Naive thymus-derived CD8-positive, alpha-beta T cell (primary cell): Measurements from ENCODE around the gene CDKN2D. TPM values are rescaled to one million over a fixed set of nuclear protein-coding genes. Genes with fewer than 3 reads are reported as not detected.
"Not testable (repeated sequence)": the region's sequence is repeated elsewhere in the genome, so short reads cannot be mapped to it uniquely, and the experiment has no call there.

Source experiments
- ATAC-seq, 2 donors: fragments of 150-1000 bp; cut with Tn5 transposase in 1 of 2; sonication (Bioruptor Pico), chemical (Tn5 transposase) in 1 of 2; 1 replicate in 1 of 2; 2 replicates in 1 of 2; pipeline ENCODE4 v1.10.0; 2021; ENCODE audit warnings: mild to moderate bottlenecking in 2 of 2, moderate library complexity in 2 of 2
- POLR2A ChIA-PET: fragments of 350-600 bp; sonication (Branson Sonifier 250); formaldehyde crosslinking; loops from one replicate; lab custom pipeline; 2021; ENCODE audit warnings: antibody characterized with exemption; lab: Charles Lee
- DNase-seq, 10 donors: peaks; one replicate each; pipeline versions ENCODE4 v3.0.0 to v3.0.0-alpha.2; 2020 to 2022
- H3K27ac Mint-ChIP-seq, 10 donors: one replicate each; pipeline ENCODE4 v1.8.0; 2020 to 2022; ENCODE audit warnings: mild to moderate bottlenecking in 10 of 10, mixed read lengths in 10 of 10, moderate library complexity in 4 of 10, inconsistent platforms in 1 of 10
- H3K27me3 Mint-ChIP-seq, 5 donors: one replicate each; pipeline ENCODE4 v1.8.0; 2021 to 2022; ENCODE audit warnings: mixed read lengths in 5 of 5
- H3K36me3 Mint-ChIP-seq, 3 donors: one replicate each; pipeline ENCODE4 v1.8.0; 2020 to 2022; ENCODE audit warnings: mixed read lengths in 3 of 3, mild to moderate bottlenecking in 2 of 3, inconsistent platforms in 1 of 3
- H3K4me1 Mint-ChIP-seq, 4 donors: one replicate each; pipeline ENCODE4 v1.8.0; 2021 to 2022; ENCODE audit warnings: mixed read lengths in 4 of 4
- H3K4me3 Mint-ChIP-seq, 10 donors: one replicate each; pipeline ENCODE4 v1.8.0; 2020 to 2022; ENCODE audit warnings: mild to moderate bottlenecking in 10 of 10, mixed read lengths in 10 of 10, moderate library complexity in 6 of 10, inconsistent platforms in 1 of 10
- H3K9me3 Mint-ChIP-seq, 9 donors: one replicate each; pipeline ENCODE4 v1.8.0; 2020 to 2022; ENCODE audit warnings: mixed read lengths in 9 of 9, mild to moderate bottlenecking in 3 of 9, inconsistent platforms in 1 of 9, moderate library complexity in 1 of 9
- polyA plus RNA-seq, 3 donors: library from polyadenylated mRNA; unstranded; fragments of 300-500 nt; fragmentation: Illumina TruSeq; gene quantifications; one replicate each; pipeline ENCODE4 v1.2.3, GENCODE V29; 2021
- total RNA-seq, 8 experiments: library from RNA in 2 of 8; stranded (reverse) in 2 of 8; gene quantifications; one replicate each; pipeline ENCODE4 v1.2.3 and lab custom pipeline; 2021 to 2026

The CDKN2D gene
- total and polyA plus RNA-seq, 5 experiments from 2014 or later: 27.2 to 145 (median 81.6) TPM

DNA sequence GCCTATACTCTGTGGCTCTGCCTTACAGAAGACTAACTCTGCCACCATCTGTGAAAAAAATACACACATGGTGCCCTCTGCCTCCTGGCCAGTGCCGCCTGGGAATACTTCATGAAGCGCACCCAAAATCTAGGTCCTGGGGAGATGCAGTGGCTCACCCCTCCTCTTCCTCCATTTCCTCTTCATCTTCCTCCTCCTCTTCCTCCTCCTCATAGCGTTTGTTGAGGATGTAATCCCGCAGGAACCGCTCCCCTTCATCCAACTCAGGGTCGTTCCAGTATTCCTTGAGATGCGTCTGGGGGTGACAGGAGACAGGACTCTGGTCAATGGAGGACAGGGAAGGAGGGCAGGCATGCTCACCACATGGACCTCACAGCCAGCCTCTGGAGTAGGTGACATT, 8.6 kb downstream of the CDKN2D start:
- POLR2A ChIA-PET: interaction anchor here (0.5 kb wide), 1 partner anchor 35 kb away, joined by 4 read pairs; no protein-coding TSS in a partner anchor
- Mint-ChIP-seq H3K4me1 (peaks cover 16 to 55% (median 32%) of the 10 kb centered on the region in 4 donors), H3K27me3 (no peaks in the 10 kb centered on the region), H3K9me3 (no peaks in the 10 kb centered on the region), H3K4me3 (no peak overlapping the region), H3K36me3 (peaks cover 0 to 67% (median 7%) of the 10 kb centered on the region in 3 donors), H3K27ac (peak overlapping the region in 2 of 10 donors; percentile 29 to 57)
- DNase-seq: no peak
- ATAC-seq: no peak

DNA sequence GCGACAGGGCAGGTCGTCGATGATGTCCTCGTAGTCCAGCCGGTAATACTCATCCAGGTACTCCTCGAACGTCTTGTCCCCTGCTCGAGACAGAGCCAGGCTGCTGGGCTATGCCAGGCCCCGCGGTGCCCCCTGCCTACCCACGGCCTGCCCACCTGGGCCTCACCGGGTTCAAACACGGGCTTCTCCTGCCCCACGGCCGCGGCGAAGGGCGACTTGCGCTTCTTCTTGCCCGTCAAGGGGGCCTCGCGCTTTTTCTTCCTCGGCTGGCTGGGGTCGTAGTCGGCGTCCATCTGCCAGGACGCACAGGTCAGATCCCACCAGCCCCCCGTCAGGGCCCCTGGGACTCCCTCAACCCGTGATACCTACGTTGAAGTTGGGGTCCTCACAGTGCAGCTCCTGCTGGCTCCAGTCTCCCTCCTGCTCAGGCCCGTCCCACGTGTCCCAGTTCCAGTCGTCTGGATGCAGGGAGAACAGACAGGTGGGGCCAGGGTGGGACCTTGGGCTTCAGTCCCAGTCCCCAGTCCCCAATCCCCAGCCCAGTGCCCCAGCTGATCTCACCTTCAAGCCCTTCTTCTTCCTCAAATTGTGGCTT, 11.1 kb downstream of the CDKN2D start:
- POLR2A ChIA-PET: interaction anchor here (0.7 kb wide), 1 partner anchor 14 kb away, joined by 4 read pairs; no protein-coding TSS in a partner anchor
- Mint-ChIP-seq H3K27me3 (no peaks in the 10 kb centered on the region), H3K4me3 (peak overlapping the region in 1 of 10 donors; percentile 25), H3K9me3 (no peaks in the 10 kb centered on the region), H3K27ac (peak overlapping the region in 4 of 10 donors; percentile 48 to 81 (median 63)), H3K4me1 (peaks cover 18 to 65% (median 47%) of the 10 kb centered on the region in 4 donors), H3K36me3 (peaks cover 0 to 82% (median 7%) of the 10 kb centered on the region in 3 donors)
- no peak for ATAC-seq
- no peak for DNase-seq

DNA sequence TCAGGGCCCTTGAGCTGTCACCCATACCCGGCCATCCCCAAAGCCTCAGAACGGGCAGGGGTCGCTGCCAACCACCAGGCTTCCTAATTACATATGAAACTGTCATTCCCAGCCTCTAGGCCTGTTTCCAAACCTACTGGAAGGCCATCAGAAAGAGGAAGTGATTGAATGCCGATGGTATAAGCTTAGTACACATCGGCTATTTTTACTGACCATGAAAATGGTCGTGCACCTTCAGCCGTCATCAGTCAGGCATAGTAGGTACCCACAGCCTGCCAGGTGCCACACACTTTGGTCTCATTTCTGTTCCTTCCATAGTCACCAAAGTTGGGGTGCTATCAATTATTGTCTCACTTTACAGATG, 13.2 kb downstream of the CDKN2D start:
- peak overlapping the region in 3 of 10 donors; percentile 38 to 59 (median 43) for H3K4me3 Mint-ChIP-seq
- H3K4me1 Mint-ChIP-seq: peaks cover 18 to 66% (median 53%) of the 10 kb centered on the region in 4 donors
- H3K36me3 Mint-ChIP-seq: peaks cover 0 to 82% (median 5%) of the 10 kb centered on the region in 3 donors
- ATAC-seq (no peak), DNase-seq (no peak)
- H3K27ac Mint-ChIP-seq: peak overlapping the region in 9 of 10 donors; percentile 35 to 95 (median 83)
- POLR2A ChIA-PET: interaction anchor here (0.6 to 8.1 kb wide), 4 partner anchors 7 to 454 kb away, joined by 5 to 159 read pairs (median 33); partner anchors contain the start of genes ATG4D, CDKN2D and KRI1
- no peaks in the 10 kb centered on the region for H3K9me3 Mint-ChIP-seq
- H3K27me3 Mint-ChIP-seq: no peaks in the 10 kb centered on the region

- Mint-ChIP-seq H3K4me3 (peak overlapping the region in 8 of 10 donors; percentile 73 to 89 (median 80)), H3K36me3 (peaks cover 0 to 82% (median 2%) of the 10 kb centered on the region in 3 donors), H3K4me1 (peaks cover 18 to 68% (median 54%) of the 10 kb centered on the region in 4 donors), H3K27me3 (no peaks in the 10 kb centered on the region), H3K9me3 (peaks cover 0 to 2% (median 0%) of the 10 kb centered on the region in 9 donors), H3K27ac (peak overlapping the region; percentile 91 to 99 (median 95))
- no peak for DNase-seq
- POLR2A ChIA-PET: interaction anchor here (0.5 to 8.1 kb wide), 7 partner anchors 8 to 425 kb away, joined by 3 to 159 read pairs (median 6); partner anchors contain the start of genes ATG4D, CDKN2D and KRI1
- no peak for ATAC-seq
Measured at GRCh38 chr19:10554760-10555609, 13.8 kb downstream of the CDKN2D start.

DNA sequence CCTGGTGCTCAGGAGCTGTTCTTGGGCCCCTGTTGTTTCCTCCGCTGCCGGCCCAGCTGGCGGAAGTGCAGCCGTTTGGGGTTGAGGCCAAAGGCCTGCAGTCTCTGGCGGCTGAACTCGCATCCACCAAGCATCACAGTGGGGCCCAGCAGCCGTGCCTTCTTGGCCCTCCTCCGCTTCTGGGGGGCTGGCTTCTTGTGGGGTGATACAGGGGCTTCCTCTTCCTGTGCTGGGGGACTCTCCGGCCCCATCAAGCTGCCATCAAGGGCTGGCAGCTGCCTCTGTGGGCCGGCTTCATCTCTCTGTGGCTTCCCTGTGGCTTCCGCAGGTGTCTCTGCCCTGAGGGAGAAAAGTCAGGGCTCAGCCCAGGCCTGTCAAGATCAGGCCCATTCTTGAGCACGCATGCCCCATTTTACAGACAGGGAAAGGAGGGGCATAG, 14.8 kb downstream of the CDKN2D start:
- H3K4me3 Mint-ChIP-seq: peak overlapping the region; percentile 61 to 89 (median 80)
- H3K36me3 Mint-ChIP-seq: peaks cover 0 to 81% (median 6%) of the 10 kb centered on the region in 3 donors

DNA sequence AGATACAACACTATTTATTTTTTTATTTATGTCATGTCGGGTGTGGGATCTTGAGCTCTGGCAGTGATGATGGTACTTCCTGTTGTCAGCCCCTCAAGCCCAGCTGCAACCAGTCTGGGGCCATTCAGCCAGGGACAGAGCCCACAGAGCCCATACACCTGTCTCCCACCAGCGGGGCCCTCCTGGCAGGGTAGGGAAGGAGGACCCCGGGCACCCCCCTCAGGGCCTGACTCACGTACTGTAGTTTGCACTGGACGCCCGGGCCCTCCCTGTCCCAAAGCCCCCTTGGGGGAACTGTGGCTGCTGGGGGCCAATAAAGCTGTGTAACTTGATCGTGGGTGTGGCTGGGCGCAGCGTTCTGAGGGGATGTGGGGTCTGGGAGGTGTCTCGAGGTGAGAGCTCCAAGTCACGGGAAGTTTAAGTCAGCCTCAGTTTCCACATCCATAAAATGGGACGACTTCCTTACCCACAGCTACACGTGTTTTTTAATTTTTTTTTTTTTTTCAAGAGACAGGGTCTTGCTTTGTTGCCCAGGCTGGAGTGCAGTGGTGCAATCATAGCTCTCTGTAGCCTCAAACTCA, 15.6 kb downstream of the CDKN2D start:
- H3K36me3 Mint-ChIP-seq: peaks cover 0 to 78% (median 8%) of the 10 kb centered on the region in 3 donors
- H3K27me3 Mint-ChIP-seq: no peaks in the 10 kb centered on the region
- peak overlapping the region; percentile 91 to 99 (median 95) for H3K27ac Mint-ChIP-seq
- peaks cover 17 to 66% (median 54%) of the 10 kb centered on the region in 4 donors for H3K4me1 Mint-ChIP-seq
- H3K4me3 Mint-ChIP-seq: peak overlapping the region; percentile 61 to 89 (median 80)
- ATAC-seq: no peak
- peaks cover 0 to 2% (median 0%) of the 10 kb centered on the region in 9 donors for H3K9me3 Mint-ChIP-seq
- DNase-seq: peak in 4 of 10 donors; percentile 22 to 44 (median 28)
- POLR2A ChIA-PET: interaction anchor here (0.5 to 8.1 kb wide), 11 partner anchors 9 to 190 kb away, joined by 3 to 159 read pairs (median 5); partner anchors contain the start of genes ATG4D, CDKN2D, KRI1 and QTRT1

More for the DNA sequence above, 14.8 kb downstream of the CDKN2D start:
- peak; percentile 44 to 88 (median 76) for DNase-seq
- Mint-ChIP-seq H3K9me3 (peaks cover 0 to 2% (median 0%) of the 10 kb centered on the region in 9 donors), H3K27me3 (no peaks in the 10 kb centered on the region), H3K4me1 (peaks cover 18 to 70% (median 55%) of the 10 kb centered on the region in 4 donors), H3K27ac (peak overlapping the region; percentile 91 to 99 (median 95))
- peak; percentile 90 to 92 for ATAC-seq
- POLR2A ChIA-PET: interaction anchor here (0.8 to 8.1 kb wide), 7 partner anchors 9 to 147 kb away, joined by 3 to 159 read pairs (median 9); partner anchors contain the start of genes ATG4D, CDKN2D, KRI1 and QTRT1

DNA sequence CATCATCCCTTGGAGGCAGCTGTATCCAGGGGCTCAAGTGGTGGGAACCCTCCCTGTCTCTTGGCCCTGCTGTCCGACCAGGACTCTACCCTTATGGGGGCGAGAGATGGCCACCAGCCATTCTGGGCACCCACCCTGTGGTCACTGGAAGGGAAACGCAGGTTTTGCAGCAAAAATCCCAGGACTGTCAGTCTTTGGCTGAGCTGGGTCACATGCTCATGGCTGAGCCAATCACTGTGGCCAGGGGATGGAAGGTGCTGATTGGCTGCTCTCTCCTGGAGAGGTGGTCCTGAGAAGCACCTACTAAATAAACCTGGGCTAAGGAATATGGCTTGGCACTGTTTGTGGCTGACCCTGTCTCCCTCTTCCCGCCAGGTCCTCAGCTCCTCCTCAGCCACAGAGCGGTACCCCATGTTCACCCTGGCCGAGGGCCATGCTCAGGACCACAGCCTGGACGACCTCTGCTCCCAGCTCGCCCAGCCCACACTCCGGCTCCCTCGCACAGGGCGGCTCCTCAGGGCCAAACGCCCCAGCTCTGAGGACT, 16.2 kb downstream of the CDKN2D start:
- POLR2A ChIA-PET: interaction anchor here (0.5 to 8.1 kb wide), 11 partner anchors 8 to 191 kb away, joined by 3 to 159 read pairs (median 5); partner anchors contain the start of genes ATG4D, CDKN2D, KRI1 and QTRT1
- Mint-ChIP-seq H3K27ac (peak overlapping the region; percentile 75 to 99 (median 92)), H3K4me1 (peaks cover 15 to 63% (median 52%) of the 10 kb centered on the region in 4 donors), H3K27me3 (no peaks in the 10 kb centered on the region), H3K36me3 (peaks cover 0 to 74% (median 8%) of the 10 kb centered on the region in 3 donors), H3K4me3 (peak overlapping the region in 8 of 10 donors; percentile 20 to 89 (median 78)), H3K9me3 (peaks cover 0 to 2% (median 0%) of the 10 kb centered on the region in 9 donors)
- ATAC-seq: no peak
- DNase-seq: peak in 1 of 10 donors; percentile 27

DNA sequence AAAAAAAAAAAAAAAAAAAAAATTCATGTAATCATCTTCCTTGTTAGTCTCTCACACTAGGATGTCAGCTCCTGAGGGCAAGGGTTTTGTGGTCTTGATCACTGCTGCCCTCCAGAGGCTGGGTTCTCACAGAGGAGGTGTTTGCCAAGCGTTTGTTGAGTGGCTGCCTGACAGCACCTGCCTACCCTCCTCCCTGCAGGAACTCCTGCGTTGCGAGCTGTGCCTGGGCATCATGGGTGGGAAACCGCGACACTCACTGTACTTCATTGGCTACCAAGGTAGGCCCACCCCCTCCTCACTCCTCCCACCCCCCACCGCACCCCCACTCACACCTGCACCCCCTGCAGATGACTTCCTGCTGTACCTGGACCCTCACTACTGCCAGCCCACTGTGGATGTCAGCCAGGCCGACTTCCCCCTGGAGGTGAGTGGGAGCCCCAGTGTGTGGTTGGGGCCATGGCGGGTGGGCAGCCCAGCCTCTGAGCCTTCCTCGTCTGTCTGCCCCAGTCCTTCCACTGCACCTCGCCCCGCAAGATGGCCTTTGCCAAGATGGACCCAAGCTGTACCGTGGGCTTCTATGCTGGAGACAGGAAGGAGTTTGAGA, 17.0 kb downstream of the CDKN2D start:
- DNase-seq: peak in 2 of 10 donors; percentile 24 to 27
- peaks cover 0 to 2% (median 0%) of the 10 kb centered on the region in 9 donors for H3K9me3 Mint-ChIP-seq
- H3K4me1 Mint-ChIP-seq: peaks cover 15 to 65% (median 53%) of the 10 kb centered on the region in 4 donors
- POLR2A ChIA-PET: interaction anchor here (0.6 to 8.1 kb wide), 9 partner anchors 8 to 310 kb away, joined by 3 to 159 read pairs (median 5); partner anchors contain the start of genes ATG4D, CDKN2D and KRI1
- ATAC-seq: no peak
- H3K36me3 Mint-ChIP-seq: peaks cover 0 to 74% (median 8%) of the 10 kb centered on the region in 3 donors
- H3K27ac Mint-ChIP-seq: peak overlapping the region in 9 of 10 donors; percentile 19 to 95 (median 79)
- H3K4me3 Mint-ChIP-seq: peak overlapping the region in 7 of 10 donors; percentile 19 to 73 (median 48)
- H3K27me3 Mint-ChIP-seq: no peaks in the 10 kb centered on the region

- not testable (repeated sequence) for H3K27me3 Mint-ChIP-seq, H3K9me3 Mint-ChIP-seq, ATAC-seq, DNase-seq
- Mint-ChIP-seq H3K4me3 (peak overlapping the region in 2 of 10 donors; percentile 26 to 49), H3K36me3 (peaks cover 0 to 69% (median 8%) of the 10 kb centered on the region in 3 donors), H3K27ac (peak overlapping the region in 7 of 10 donors; percentile 41 to 95 (median 49)), H3K4me1 (peaks cover 15 to 62% (median 50%) of the 10 kb centered on the region in 4 donors)
- POLR2A ChIA-PET: interaction anchor here (1.1 to 8.1 kb wide), 4 partner anchors 10 to 73 kb away, joined by 3 to 159 read pairs (median 20); partner anchors contain the start of genes CDKN2D and KRI1
Measured at GRCh38 chr19:10551006-10551405, 17.8 kb downstream of the CDKN2D start.

- Mint-ChIP-seq H3K4me3 (peak overlapping the region in 1 of 10 donors; percentile 10), H3K9me3 (peaks cover 0 to 2% (median 0%) of the 10 kb centered on the region in 9 donors), H3K27ac (peak overlapping the region in 6 of 10 donors; percentile 15 to 90 (median 40)), H3K4me1 (peaks cover 13 to 59% (median 43%) of the 10 kb centered on the region in 4 donors), H3K27me3 (no peaks in the 10 kb centered on the region), H3K36me3 (peaks cover 0 to 63% (median 8%) of the 10 kb centered on the region in 3 donors)
- POLR2A ChIA-PET: interaction anchor here (5.1 to 8.1 kb wide), 2 partner anchors 12 to 19 kb away, joined by 35 to 159 read pairs; partner anchors contain the start of genes CDKN2D and KRI1
- DNase-seq (no peak), ATAC-seq (no peak)
Measured at GRCh38 chr19:10550336-10550735, 18.4 kb downstream of the CDKN2D start.
